GM18951 (cell line): ENCODE results near the gene ADH5.
A peak's percentile ranks its signal among the peaks of the same experiment; 100 is the strongest.
"Not testable (repeated sequence)": the region's sequence is repeated elsewhere in the genome, so short reads cannot be mapped to it uniquely, and the experiment has no call there.

Experiments used
- POLR2A ChIP-seq: IDR thresholded peaks from 4 replicates; pipeline ENCODE4 v1.6.1; 2011; ENCODE audit warnings: mild to moderate bottlenecking; ENCODE audit not compliant: insufficient read length, insufficient read depth; ENCODE audit errors: extremely low read depth
- in situ Hi-C: fragments of 300-500 bp; cut with MboI; formaldehyde crosslinking; loops from one replicate; pipeline ENCODE4 v1.12.0; 2022; ENCODE audit warnings: low sequenced_read_pairs, mixed read lengths, inconsistent platforms; ENCODE audit not compliant: unreplicated experiment

The ADH5 gene

GRCh38 chr4:99088481-99089365, at the start of gene ADH5:
Gene ADH5, minus strand, starts transcription at chr4:99088788. Its CDS starts 88 bp downstream, at chr4:99088700.
- peak; percentile 97 for TF ChIP-seq POLR2A
- in situ Hi-C loops: no loop called here

GRCh38 chr4:99136329-99136728, 47.7 kb upstream of the ADH5 start:
- TF ChIP-seq POLR2A: no peak

GRCh38 chr4:99135541-99136162, 47.1 kb upstream of the ADH5 start:
- in situ Hi-C loops: no loop called here
- no peak for TF ChIP-seq POLR2A

More at GRCh38 chr4:99136329-99136728, 47.7 kb upstream of the ADH5 start:
- in situ Hi-C loops: no loop called here

- no peak for TF ChIP-seq POLR2A
- in situ Hi-C loops: no loop called here
Observed at GRCh38 chr4:99134586-99134985, 46.0 kb upstream of the ADH5 start.

GRCh38 chr4:99131378-99131777, 42.8 kb upstream of the ADH5 start:
- TF ChIP-seq POLR2A: no peak
- in situ Hi-C loops: no loop called here

GRCh38 chr4:99126376-99126775, 37.8 kb upstream of the ADH5 start:
- in situ Hi-C loops: loop anchor here (10.0 kb wide), 2 partner anchors 278 to 338 kb away; no protein-coding TSS in a partner anchor
- TF ChIP-seq POLR2A: no peak

GRCh38 chr4:99121008-99121407, 32.4 kb upstream of the ADH5 start:
- no peak for TF ChIP-seq POLR2A
- in situ Hi-C loops: loop anchor here (10.0 kb wide), 2 partner anchors 284 to 344 kb away; no protein-coding TSS in a partner anchor

- no peak for TF ChIP-seq POLR2A
- in situ Hi-C loops: loop anchor here (10.0 kb wide), 2 partner anchors 284 to 344 kb away; no protein-coding TSS in a partner anchor
Observed at GRCh38 chr4:99120501-99120900, 31.9 kb upstream of the ADH5 start.

- no peak for TF ChIP-seq POLR2A
- in situ Hi-C loops: no loop called here
Observed at GRCh38 chr4:99117876-99118693, 29.5 kb upstream of the ADH5 start.

GRCh38 chr4:99117122-99117841, 28.7 kb upstream of the ADH5 start:
- in situ Hi-C loops: not testable (repeated sequence)

- in situ Hi-C loops: not testable (repeated sequence)
Observed at GRCh38 chr4:99109286-99109685, 20.7 kb upstream of the ADH5 start.

- in situ Hi-C loops: no loop called here
- TF ChIP-seq POLR2A: no peak
Observed at GRCh38 chr4:99104153-99104552, 15.6 kb upstream of the ADH5 start.

GRCh38 chr4:99103166-99103565, 14.6 kb upstream of the ADH5 start:
- TF ChIP-seq POLR2A: no peak
- in situ Hi-C loops: no loop called here
